ENCODE data around the gene GARIN5A.

- TF ChIP-seq ZBTB2 (IDR thresholded peaks at IDR 0.05) (no peak), POLR2A (conservative IDR thresholded peaks at IDR 0.05) (no peak), CHD4 (IDR thresholded peaks at IDR 0.05; ENCODE audit: insufficient read depth, insufficient replicate concordance, low read depth, low read length, poor library complexity, severe bottlenecking) (no peak), CTCF (IDR thresholded peaks at IDR 0.05 in 2 of 3, conservative IDR thresholded peaks at IDR 0.05 in 1 of 3; ENCODE audit: insufficient read depth in 2 of 3, low read depth in 1 of 3, low read length in 3 of 3) (no peak), CHD2 (IDR thresholded peaks at IDR 0.05; ENCODE audit: low read depth, low read length) (no peak), SP1 (CRISPR knock-in tag; IDR thresholded peaks at IDR 0.05) (no peak), IRF2 (CRISPR knock-in tag; IDR thresholded peaks at IDR 0.05) (no peak), SAFB2 (IDR thresholded peaks at IDR 0.05; ENCODE audit: borderline replicate concordance, low read depth, low read length, severe bottlenecking) (no peak), TRIM25 (IDR thresholded peaks at IDR 0.05; ENCODE audit: borderline replicate concordance) (no peak), SIN3A (IDR thresholded peaks at IDR 0.05; ENCODE audit: borderline replicate concordance in 2 of 2, control insufficient read depth in 1 of 2, low read depth in 2 of 2, low read length in 2 of 2) (no peak), RCOR1 (IDR thresholded peaks at IDR 0.05; ENCODE audit: borderline replicate concordance in 1 of 2, low read depth in 2 of 2, low read length in 2 of 2) (no peak), MAX (CRISPR knock-in tag; IDR thresholded peaks at IDR 0.05) (no peak)
These were observed 15.8 kb upstream of the GARIN5A start for GRCh38 chr19:50492303-50493052.
